A673 (cell line): ENCODE results near the gene NTNG1.

ENCODE experiments used
- CTCF ChIP-seq: fragments of 300-800, 200-600 bp; sonication (generic); conservative IDR thresholded peaks from 2 replicates; pipeline ENCODE4 v1.5.1; 2017; ENCODE audit warnings: low read depth, mild to moderate bottlenecking, antibody characterized with exemption, low read length, moderate library complexity, mixed read lengths
- EZH2 ChIP-seq: fragments of 200-600 bp; sonication (generic); IDR thresholded peaks from 2 replicates; pipeline ENCODE4 v1.6.1; 2017; ENCODE audit warnings: borderline replicate concordance, low read depth, mild to moderate bottlenecking, mixed read lengths, antibody characterized with exemption, low read length; ENCODE audit not compliant: poor library complexity, severe bottlenecking

- TF ChIP-seq EZH2, result no peak
- TF ChIP-seq CTCF, result no peak
Measured at GRCh38 chr1:107274227-107274626, 133.4 kb downstream of the NTNG1 start.
